Measurements from ENCODE around the gene NUP93. TPM values are rescaled to one million over a fixed set of nuclear protein-coding genes. Genes with fewer than 3 reads are reported as not detected.

Gene NUP93
- total RNA-seq, 1 experiment from 2014 or later: 144 TPM

DNA sequence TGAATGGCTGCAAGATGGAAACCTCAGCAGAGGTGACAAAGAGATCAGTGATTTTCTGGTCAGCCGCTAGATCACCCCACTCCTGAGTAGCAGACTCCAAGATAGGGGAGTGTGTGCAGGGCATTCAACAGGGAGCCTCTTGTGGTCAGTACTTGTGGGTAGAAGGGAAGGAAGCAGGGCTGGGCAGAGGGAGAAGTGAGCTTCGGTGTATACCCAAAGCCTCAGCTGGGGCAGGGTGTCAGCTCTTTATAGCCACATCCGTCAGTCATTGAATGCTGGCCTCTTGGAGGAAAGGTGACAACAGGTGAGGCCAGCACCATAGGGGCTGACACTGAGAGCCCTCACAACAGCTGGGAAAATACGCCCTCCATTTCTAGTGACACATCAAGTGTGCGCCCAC lies 132.8 kb downstream of the NUP93 start (continued):
- no peak for TF ChIP-seq ZBTB33 (IDR thresholded peaks at IDR 0.05; ENCODE audit: extremely low read depth, insufficient replicate concordance, low read length)
- no peak for TF ChIP-seq FOSL1 (IDR thresholded peaks at IDR 0.05; ENCODE audit: low read depth)
- no peak for TF ChIP-seq ELF1 (IDR thresholded peaks at IDR 0.05; ENCODE audit: borderline replicate concordance, low read depth)
- no peak for TF ChIP-seq REST (IDR thresholded peaks at IDR 0.05; ENCODE audit: low read depth)
- TF ChIP-seq CBX3 (IDR thresholded peaks at IDR 0.05; ENCODE audit: low read depth): no peak
- no peak for TF ChIP-seq CEBPB (IDR thresholded peaks at IDR 0.05; ENCODE audit: low read depth)

- TF ChIP-seq EZH2phosphoT487 (IDR thresholded peaks at IDR 0.05; ENCODE audit: borderline replicate concordance) (no peak), ZBTB33 (IDR thresholded peaks at IDR 0.05; ENCODE audit: extremely low read depth, insufficient replicate concordance, low read length) (no peak), EZH2 (IDR thresholded peaks at IDR 0.05) (no peak)
- TF ChIP-seq, protein P1, sequence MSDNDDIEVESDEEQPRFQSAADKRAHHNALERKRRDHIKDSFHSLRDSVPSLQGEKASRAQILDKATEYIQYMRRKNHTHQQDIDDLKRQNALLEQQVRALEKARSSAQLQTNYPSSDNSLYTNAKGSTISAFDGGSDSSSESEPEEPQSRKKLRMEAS (IDR thresholded peaks at IDR 0.05): no peak
- CTCF ChIA-PET: no interaction called here
- no TSS peak for BruUV-seq (replicated peaks)
- RAD21 ChIA-PET (ENCODE audit: low non-redundant PET in 1 of 2, low total read pairs in 2 of 2, uncharacterized antibody in 2 of 2, unreplicated experiment in 2 of 2): no interaction called here
- intact Hi-C loops (cut with micrococcal nuclease): no loop called here
- no peak within 1 kb of the TSS for H3K27ac ChIP-seq (ENCODE audit: low read depth, low read length)
- no peaks in the 10 kb centered on the region for H3K27me3 ChIP-seq (ENCODE audit: insufficient read depth, low read length)
- no peak within 1 kb of the TSS for H3K9ac ChIP-seq (ENCODE audit: low read length)
- no peak within 1 kb of the TSS for H2AFZ ChIP-seq (ENCODE audit: low read depth, low read length, poor library complexity, severe bottlenecking)
- H3K36me3 ChIP-seq (ENCODE audit: control insufficient read depth in 1 of 2, insufficient read depth in 2 of 2, low read length in 2 of 2): no peaks in the 10 kb centered on the region
- no peaks in the 10 kb centered on the region for H3K9me2 ChIP-seq (ENCODE audit: insufficient read depth)
- ATAC-seq (no peak), DNase-seq (ENCODE audit: low read depth, low spot score) (no peak)
- peaks cover 12% of the 10 kb centered on the region in 2 experiments for H3K4me1 ChIP-seq (ENCODE audit: control insufficient read depth in 1 of 2, insufficient read depth in 2 of 2, low read length in 2 of 2)
- H3K9me3 ChIP-seq (ENCODE audit: control insufficient read depth in 1 of 2, insufficient read depth in 1 of 2, low read depth in 1 of 2, low read length in 2 of 2): no peaks in the 10 kb centered on the region
- no peaks in the 10 kb centered on the region for H4K20me1 ChIP-seq (ENCODE audit: insufficient read depth)
- no peak within 1 kb of the TSS for H3K4me3 ChIP-seq (replicated peaks in 1 of 2; ENCODE audit: low read depth in 1 of 2, low read length in 2 of 2)
- POLR2A ChIA-PET: no interaction called here
- no peaks in the 10 kb centered on the region for H3K79me2 ChIP-seq (ENCODE audit: insufficient read depth, low read length)
- H3K4me2 ChIP-seq (ENCODE audit: low read length): no peak within 1 kb of the TSS
Observed at GRCh38 chr16:56864960-56865359, 135.0 kb downstream of the NUP93 start, which contains the start of gene SLC12A3. Gene SLC12A3, plus strand, starts transcription at chr16:56865207. Its CDS starts 29 bp downstream, at chr16:56865236.

All from HCT116 (cell line).